ENCODE results near the gene CDKL2. TPM values are rescaled to one million over a fixed set of nuclear protein-coding genes. Genes with fewer than 3 reads are reported as not detected.

Gene CDKL2
- total RNA-seq, 2 donors from 2014 or later = 2.7 TPM; not detected in 1

DNA sequence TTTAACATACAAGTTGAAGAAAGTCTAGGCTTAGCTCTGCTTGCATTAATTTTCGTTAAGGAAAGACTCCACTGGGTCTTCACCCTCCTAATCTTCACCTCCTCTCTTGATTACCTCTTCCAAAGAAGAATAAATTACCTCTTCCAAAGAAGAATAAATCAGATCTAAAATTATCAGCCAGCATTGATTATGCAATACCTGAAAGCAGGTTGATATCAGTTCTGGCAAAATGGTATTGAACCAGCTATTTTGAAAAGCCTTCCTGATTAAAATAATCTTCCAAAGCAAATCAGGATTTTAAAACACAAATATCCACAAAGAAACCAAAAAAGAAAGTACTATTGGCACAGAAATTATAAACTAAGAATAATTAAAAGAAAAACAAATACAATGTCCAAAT is 36.9 kb downstream of the CDKL2 start:
- no peak overlapping the region for H3K27ac ChIP-seq
- no peak for TF ChIP-seq POLR2AphosphoS5 (IDR thresholded peaks at IDR 0.05)
- TF ChIP-seq POLR2A (IDR thresholded peaks at IDR 0.05) = no peak
- TF ChIP-seq CTCF (IDR thresholded peaks at IDR 0.05) = no peak
- no peak for DNase-seq (ENCODE audit: low spot score)
- H3K4me3 ChIP-seq = no peak overlapping the region
- intact Hi-C loops (cut with DNase I) = no loop called here
- WGBS = 77% methylated on average over 1 of the region's 1 CpG
- no peaks in the 10 kb centered on the region for H3K4me1 ChIP-seq (replicated peaks)
- no peaks in the 10 kb centered on the region for H3K9me3 ChIP-seq
- H3K36me3 ChIP-seq = no peaks in the 10 kb centered on the region
- H3K27me3 ChIP-seq (replicated peaks; ENCODE audit: insufficient read depth) = no peaks in the 10 kb centered on the region

DNA sequence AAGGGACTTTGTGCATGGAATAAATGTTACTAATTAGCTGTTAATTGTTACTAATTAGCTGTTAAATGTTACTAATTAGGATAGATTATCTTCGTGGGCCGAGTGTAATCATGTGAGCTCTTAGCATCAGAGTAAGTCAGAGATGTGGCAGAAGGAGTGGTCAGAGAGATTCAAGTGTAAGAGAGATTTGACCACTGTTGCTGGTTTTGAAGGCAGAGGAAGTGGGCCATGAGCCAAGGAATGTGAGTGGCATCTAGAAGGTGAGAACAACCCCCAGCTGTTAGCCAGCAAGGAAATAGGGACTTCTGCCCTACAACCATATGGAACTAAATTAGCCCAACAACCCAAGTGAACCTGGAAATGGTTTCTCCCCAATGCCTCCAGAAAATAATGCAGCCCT is 46.3 kb downstream of the CDKL2 start:
- no peak for TF ChIP-seq CTCF (IDR thresholded peaks at IDR 0.05)
- no peak for TF ChIP-seq POLR2AphosphoS5 (IDR thresholded peaks at IDR 0.05)
- no peak for TF ChIP-seq POLR2A (IDR thresholded peaks at IDR 0.05)
- WGBS = 87% methylated on average over 2 of the region's 2 CpGs
- no peaks in the 10 kb centered on the region for H3K4me1 ChIP-seq (replicated peaks)
- intact Hi-C loops (cut with DNase I) = no loop called here
- no peaks in the 10 kb centered on the region for H3K9me3 ChIP-seq
- H3K36me3 ChIP-seq = no peaks in the 10 kb centered on the region
- no peak for DNase-seq (ENCODE audit: low spot score)
- no peak overlapping the region for H3K4me3 ChIP-seq
- H3K27ac ChIP-seq = no peak overlapping the region
- H3K27me3 ChIP-seq (replicated peaks; ENCODE audit: insufficient read depth) = no peaks in the 10 kb centered on the region

GRCh38 chr4:75567725-75568124 is 62.6 kb downstream of the CDKL2 start:
- Histone ChIP-seq H3K27ac (no peak overlapping the region), H3K36me3 (no peaks in the 10 kb centered on the region), H3K4me3 (no peak overlapping the region), H3K27me3 (replicated peaks; ENCODE audit: insufficient read depth) (no peaks in the 10 kb centered on the region), H3K4me1 (replicated peaks) (no peaks in the 10 kb centered on the region), H3K9me3 (no peaks in the 10 kb centered on the region)
- no peak for TF ChIP-seq POLR2A (IDR thresholded peaks at IDR 0.05)
- TF ChIP-seq CTCF (IDR thresholded peaks at IDR 0.05) = no peak
- TF ChIP-seq POLR2AphosphoS5 (IDR thresholded peaks at IDR 0.05) = no peak
- no peak for DNase-seq (ENCODE audit: low spot score)
- intact Hi-C loops (cut with DNase I) = no loop called here
- 93% methylated on average over 2 of the region's 2 CpGs for WGBS

GRCh38 chr4:75566911-75567310 is 63.4 kb downstream of the CDKL2 start:
- Histone ChIP-seq H3K27me3 (replicated peaks; ENCODE audit: insufficient read depth) (no peaks in the 10 kb centered on the region), H3K4me3 (no peak overlapping the region), H3K9me3 (no peaks in the 10 kb centered on the region), H3K27ac (no peak overlapping the region), H3K4me1 (replicated peaks) (no peaks in the 10 kb centered on the region), H3K36me3 (no peaks in the 10 kb centered on the region)
- no peak for TF ChIP-seq POLR2A (IDR thresholded peaks at IDR 0.05)
- no peak for TF ChIP-seq POLR2AphosphoS5 (IDR thresholded peaks at IDR 0.05)
- no peak for TF ChIP-seq CTCF (IDR thresholded peaks at IDR 0.05)
- no peak for DNase-seq (ENCODE audit: low spot score)
- intact Hi-C loops (cut with DNase I) = no loop called here
- 96% methylated on average over 1 of the region's 1 CpG for WGBS

GRCh38 chr4:75565481-75565880 is 64.8 kb downstream of the CDKL2 start:
- intact Hi-C loops (cut with DNase I) = no loop called here
- no peak overlapping the region for H3K4me3 ChIP-seq
- no peaks in the 10 kb centered on the region for H3K9me3 ChIP-seq
- no peaks in the 10 kb centered on the region for H3K36me3 ChIP-seq
- no peak for DNase-seq (ENCODE audit: low spot score)
- H3K4me1 ChIP-seq (replicated peaks) = no peaks in the 10 kb centered on the region
- no peak overlapping the region for H3K27ac ChIP-seq
- TF ChIP-seq CTCF (IDR thresholded peaks at IDR 0.05) (no peak), POLR2A (IDR thresholded peaks at IDR 0.05) (no peak), POLR2AphosphoS5 (IDR thresholded peaks at IDR 0.05) (no peak)
- no peaks in the 10 kb centered on the region for H3K27me3 ChIP-seq (replicated peaks; ENCODE audit: insufficient read depth)

All from prostate gland (tissue), 2 donors.